Effector memory CD8-positive, alpha-beta T cell (primary cell): ENCODE measurements around the gene PLA1A.
A peak's percentile ranks its signal among the peaks of the same experiment; 100 is the strongest.
"Not testable (repeated sequence)": the region's sequence is repeated elsewhere in the genome, so short reads cannot be mapped to it uniquely, and the experiment has no call there.

Experiments
- ATAC-seq: fragments of 150-1000 bp; cut with Tn5 transposase; replicated peaks from 2 replicates; pipeline ENCODE4 v1.10.0; 2021; ENCODE audit warnings: mild to moderate bottlenecking, moderate library complexity
- DNase-seq, 3 experiments: peaks; one replicate each; pipeline ENCODE4 v3.0.0; 2021
- H3K27ac Mint-ChIP-seq, 2 donors: one replicate each; pipeline ENCODE4 v1.8.0; 2022; ENCODE audit warnings: mild to moderate bottlenecking in 2 of 2, mixed read lengths in 2 of 2, moderate library complexity in 2 of 2
- H3K27me3 Mint-ChIP-seq, 2 donors: one replicate each; pipeline ENCODE4 v1.8.0; 2022; ENCODE audit warnings: mixed read lengths in 2 of 2
- H3K36me3 Mint-ChIP-seq: one replicate; pipeline ENCODE4 v1.8.0; 2022; ENCODE audit warnings: mild to moderate bottlenecking, moderate library complexity, mixed read lengths; ENCODE audit not compliant: insufficient read depth
- H3K4me1 Mint-ChIP-seq, 2 donors: one replicate each; pipeline ENCODE4 v1.8.0; 2022; ENCODE audit warnings: low read depth in 2 of 2, mixed read lengths in 2 of 2
- H3K4me3 Mint-ChIP-seq, 2 donors: one replicate each; pipeline ENCODE4 v1.8.0; 2022; ENCODE audit warnings: mild to moderate bottlenecking in 2 of 2, mixed read lengths in 2 of 2, moderate library complexity in 2 of 2
- H3K9me3 Mint-ChIP-seq, 2 donors: one replicate each; pipeline ENCODE4 v1.8.0; 2022; ENCODE audit warnings: mixed read lengths in 2 of 2

Gene PLA1A

GRCh38 chr3:119560160-119560559 is 37.5 kb upstream of the PLA1A start:
- DNase-seq (no peak), ATAC-seq (no peak)
- no peaks in the 10 kb centered on the region for H3K9me3 Mint-ChIP-seq
- peaks cover 0 to 19% of the 10 kb centered on the region in 2 donors for H3K27me3 Mint-ChIP-seq
- H3K4me1 Mint-ChIP-seq = peaks cover 8 to 18% of the 10 kb centered on the region in 2 donors
- H3K27ac Mint-ChIP-seq = peak overlapping the region in 1 of 2 donors; percentile 71
- peaks cover 4% of the 10 kb centered on the region for H3K36me3 Mint-ChIP-seq
- no peak overlapping the region for H3K4me3 Mint-ChIP-seq

DNA sequence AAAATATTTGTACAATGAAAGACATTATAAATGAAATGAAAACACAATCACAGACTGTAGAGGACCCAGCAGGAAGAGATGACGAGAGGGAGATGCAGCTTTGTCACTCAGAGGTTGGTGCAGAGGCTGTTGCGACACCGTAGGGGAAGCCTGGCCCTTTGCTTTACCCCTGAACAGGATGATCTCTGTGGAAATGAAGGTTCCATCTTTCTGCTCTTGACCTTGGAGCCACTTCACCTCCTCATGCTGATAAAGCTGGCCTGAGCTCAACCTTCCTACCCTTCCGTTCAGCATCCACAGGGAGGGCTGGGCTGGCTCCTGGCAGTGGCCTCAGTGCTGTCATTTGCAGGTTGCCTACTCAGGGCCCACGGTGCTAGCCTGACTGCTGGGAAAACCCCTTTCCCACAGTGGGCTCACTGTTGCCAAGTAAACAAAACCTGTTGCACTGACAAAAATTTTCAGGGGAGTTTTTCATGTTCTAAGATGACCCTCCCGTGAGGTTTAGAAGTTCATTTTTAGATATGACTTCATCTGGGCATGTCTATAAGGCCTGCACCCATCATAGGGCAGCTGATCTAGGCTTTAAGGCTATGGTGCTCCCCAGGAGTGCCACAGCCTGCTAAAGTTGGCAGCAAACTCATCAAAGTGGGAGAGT is 35.3 kb upstream of the PLA1A start:
- Mint-ChIP-seq H3K27me3 (peaks cover 0 to 3% of the 10 kb centered on the region in 2 donors), H3K4me1 (peaks cover 8 to 14% of the 10 kb centered on the region in 2 donors), H3K9me3 (no peaks in the 10 kb centered on the region), H3K27ac (peak overlapping the region; percentile 84 to 91), H3K36me3 (peaks cover 4% of the 10 kb centered on the region), H3K4me3 (peak overlapping the region; percentile 8 to 25)
- ATAC-seq (peak; percentile 81), DNase-seq (peak; percentile 29 to 34 (median 31))

DNA sequence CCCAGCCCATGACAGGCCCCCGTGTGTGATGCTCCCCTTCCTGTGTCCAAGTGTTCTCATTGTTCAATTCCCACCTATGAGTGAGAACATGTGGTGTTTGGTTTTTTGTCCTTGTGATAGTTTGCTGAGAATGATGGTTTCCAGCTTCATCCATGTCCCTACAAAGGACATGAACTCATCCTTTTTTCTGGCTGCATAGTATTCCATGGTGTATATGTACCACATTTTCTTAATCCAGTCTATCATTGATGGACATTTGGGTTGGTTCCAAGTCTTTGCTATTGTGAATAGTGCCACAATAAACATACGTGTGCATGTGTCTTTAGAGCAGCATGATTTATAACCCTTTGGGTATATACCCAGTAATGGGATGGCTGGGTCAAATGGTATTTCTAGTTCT is 34.4 kb upstream of the PLA1A start:
- H3K4me1 Mint-ChIP-seq = peaks cover 8 to 14% of the 10 kb centered on the region in 2 donors
- not testable (repeated sequence) for ATAC-seq, DNase-seq, H3K27me3 Mint-ChIP-seq, H3K36me3 Mint-ChIP-seq, H3K4me3 Mint-ChIP-seq, H3K27ac Mint-ChIP-seq, H3K9me3 Mint-ChIP-seq

GRCh38 chr3:119569156-119569555 is 28.5 kb upstream of the PLA1A start:
- Mint-ChIP-seq H3K9me3 (no peaks in the 10 kb centered on the region), H3K27ac (no peak overlapping the region), H3K36me3 (no peaks in the 10 kb centered on the region), H3K4me1 (no peaks in the 10 kb centered on the region), H3K27me3 (peaks cover 21 to 35% of the 10 kb centered on the region in 2 donors), H3K4me3 (no peak overlapping the region)
- DNase-seq = no peak
- ATAC-seq = no peak

GRCh38 chr3:119570229-119570628 is 27.5 kb upstream of the PLA1A start:
- no peak overlapping the region for H3K27ac Mint-ChIP-seq

GRCh38 chr3:119571230-119571629 is 26.5 kb upstream of the PLA1A start:
- Mint-ChIP-seq H3K9me3 (no peaks in the 10 kb centered on the region), H3K36me3 (no peaks in the 10 kb centered on the region), H3K4me1 (no peaks in the 10 kb centered on the region), H3K27me3 (peaks cover 21 to 35% of the 10 kb centered on the region in 2 donors), H3K27ac (no peak overlapping the region), H3K4me3 (no peak overlapping the region)
- ATAC-seq = no peak
- DNase-seq = no peak

More at GRCh38 chr3:119570229-119570628, 27.5 kb upstream of the PLA1A start:
- ATAC-seq (peak; percentile 8), DNase-seq (no peak)
- Mint-ChIP-seq H3K4me1 (no peaks in the 10 kb centered on the region), H3K4me3 (no peak overlapping the region), H3K9me3 (no peaks in the 10 kb centered on the region), H3K27me3 (peaks cover 21 to 35% of the 10 kb centered on the region in 2 donors), H3K36me3 (no peaks in the 10 kb centered on the region)

- Mint-ChIP-seq H3K27ac (no peak overlapping the region), H3K36me3 (no peaks in the 10 kb centered on the region), H3K4me3 (no peak overlapping the region), H3K9me3 (no peaks in the 10 kb centered on the region), H3K4me1 (no peaks in the 10 kb centered on the region), H3K27me3 (peaks cover 21 to 35% of the 10 kb centered on the region in 2 donors)
- no peak for DNase-seq
- ATAC-seq = no peak
These were observed 26.0 kb upstream of the PLA1A start for GRCh38 chr3:119571688-119572087.

- Mint-ChIP-seq H3K4me1 (peaks cover 10 to 12% of the 10 kb centered on the region in 2 donors), H3K27me3 (peaks cover 0 to 15% of the 10 kb centered on the region in 2 donors), H3K9me3 (no peaks in the 10 kb centered on the region), H3K27ac (no peak overlapping the region), H3K4me3 (no peak overlapping the region), H3K36me3 (peaks cover 4% of the 10 kb centered on the region)
- DNase-seq (no peak), ATAC-seq (no peak)
These were observed 22.2 kb upstream of the PLA1A start for GRCh38 chr3:119575507-119575906.

DNA sequence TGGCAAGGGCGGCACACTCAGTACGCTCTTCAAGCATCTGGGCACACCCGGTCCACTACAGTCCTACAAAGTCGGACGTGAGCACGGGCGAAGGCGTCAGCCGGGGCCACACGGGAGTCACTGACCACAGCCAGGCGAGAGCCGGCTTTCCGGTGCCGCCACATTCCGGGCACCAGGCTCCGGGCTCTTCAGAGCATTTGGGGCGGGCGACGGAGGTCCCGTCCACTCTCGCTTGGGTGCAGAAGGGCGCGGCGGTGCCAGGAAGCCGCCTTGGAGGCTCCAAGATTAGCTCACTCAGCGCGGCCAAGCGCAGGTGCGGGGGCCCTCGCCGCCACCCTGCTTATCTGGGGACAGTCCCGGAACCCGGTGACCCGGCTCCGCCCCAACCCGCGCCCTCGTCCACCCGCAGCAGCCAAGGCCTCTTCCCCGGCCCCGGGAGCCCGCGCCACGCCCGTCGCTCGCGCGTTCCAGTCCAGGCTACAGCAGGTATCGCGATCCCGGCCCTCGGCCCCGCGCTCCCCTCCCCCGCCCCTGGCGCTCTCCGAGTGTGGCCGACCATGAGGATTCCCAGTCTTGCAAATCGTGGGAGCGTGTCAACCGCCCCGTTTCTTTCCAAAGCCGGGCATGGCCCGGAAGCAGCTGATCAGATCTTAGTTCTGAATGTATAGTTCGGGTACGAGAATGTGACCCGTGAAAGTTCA is 18.2 kb upstream of the PLA1A start, which contains the start of gene ADPRH:
Gene ADPRH (plus strand): TSS at position 127 of the 701 bp plus-strand sequence. CDS start 2,678 bp downstream, outside the sequence.
- peak; percentile 78 for ATAC-seq
- H3K9me3 Mint-ChIP-seq = no peaks in the 10 kb centered on the region
- peak within 1 kb of the TSS; percentile 94 for H3K27ac Mint-ChIP-seq
- H3K27me3 Mint-ChIP-seq = no peaks in the 10 kb centered on the region
- H3K36me3 Mint-ChIP-seq = peaks cover 9% of the 10 kb centered on the region
- H3K4me3 Mint-ChIP-seq = peak within 1 kb of the TSS; percentile 88 to 95
- peaks cover 14 to 15% of the 10 kb centered on the region in 2 donors for H3K4me1 Mint-ChIP-seq
- peak; percentile 28 to 39 (median 33) for DNase-seq

- Mint-ChIP-seq H3K27ac (peak overlapping the region; percentile 94), H3K9me3 (no peaks in the 10 kb centered on the region), H3K4me3 (peak overlapping the region; percentile 88 to 95), H3K36me3 (peaks cover 9% of the 10 kb centered on the region), H3K27me3 (no peaks in the 10 kb centered on the region), H3K4me1 (peaks cover 14 to 15% of the 10 kb centered on the region in 2 donors)
- DNase-seq (peak in 2 of 3 experiments; percentile 4 to 17), ATAC-seq (peak; percentile 69)
These were observed 17.5 kb upstream of the PLA1A start for GRCh38 chr3:119580067-119580760.

GRCh38 chr3:119582178-119582577 is 15.5 kb upstream of the PLA1A start:
- H3K4me3 Mint-ChIP-seq = no peak overlapping the region
- H3K27ac Mint-ChIP-seq = no peak overlapping the region
- peaks cover 9% of the 10 kb centered on the region for H3K36me3 Mint-ChIP-seq
- peaks cover 14 to 15% of the 10 kb centered on the region in 2 donors for H3K4me1 Mint-ChIP-seq
- DNase-seq (no peak), ATAC-seq (no peak)
- no peaks in the 10 kb centered on the region for H3K9me3 Mint-ChIP-seq
- no peaks in the 10 kb centered on the region for H3K27me3 Mint-ChIP-seq

DNA sequence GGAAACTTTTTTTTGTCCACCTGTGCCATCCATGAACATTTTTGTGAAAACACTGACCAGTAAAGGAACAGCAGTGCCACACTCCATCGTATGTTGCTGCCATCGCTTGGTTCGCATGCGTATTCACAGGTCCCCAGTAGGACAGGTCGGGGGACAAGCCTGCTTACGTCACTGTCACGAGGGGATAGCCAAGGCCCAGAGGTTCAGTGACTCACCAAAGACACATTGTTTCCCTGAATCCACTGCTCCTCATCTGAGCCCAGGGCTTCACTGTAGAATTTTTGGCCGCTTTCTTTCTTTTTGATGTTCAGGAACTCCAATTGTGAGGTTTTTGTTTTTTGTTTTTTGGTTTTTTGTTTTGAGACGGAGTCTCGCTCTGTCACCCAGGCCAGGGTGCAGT is 12.5 kb upstream of the PLA1A start:
- Mint-ChIP-seq H3K27ac (no peak overlapping the region), H3K9me3 (no peaks in the 10 kb centered on the region), H3K36me3 (peaks cover 8% of the 10 kb centered on the region), H3K4me3 (no peak overlapping the region), H3K4me1 (peaks cover 5 to 7% of the 10 kb centered on the region in 2 donors), H3K27me3 (peaks cover 0 to 12% of the 10 kb centered on the region in 2 donors)
- DNase-seq (no peak), ATAC-seq (no peak)

DNA sequence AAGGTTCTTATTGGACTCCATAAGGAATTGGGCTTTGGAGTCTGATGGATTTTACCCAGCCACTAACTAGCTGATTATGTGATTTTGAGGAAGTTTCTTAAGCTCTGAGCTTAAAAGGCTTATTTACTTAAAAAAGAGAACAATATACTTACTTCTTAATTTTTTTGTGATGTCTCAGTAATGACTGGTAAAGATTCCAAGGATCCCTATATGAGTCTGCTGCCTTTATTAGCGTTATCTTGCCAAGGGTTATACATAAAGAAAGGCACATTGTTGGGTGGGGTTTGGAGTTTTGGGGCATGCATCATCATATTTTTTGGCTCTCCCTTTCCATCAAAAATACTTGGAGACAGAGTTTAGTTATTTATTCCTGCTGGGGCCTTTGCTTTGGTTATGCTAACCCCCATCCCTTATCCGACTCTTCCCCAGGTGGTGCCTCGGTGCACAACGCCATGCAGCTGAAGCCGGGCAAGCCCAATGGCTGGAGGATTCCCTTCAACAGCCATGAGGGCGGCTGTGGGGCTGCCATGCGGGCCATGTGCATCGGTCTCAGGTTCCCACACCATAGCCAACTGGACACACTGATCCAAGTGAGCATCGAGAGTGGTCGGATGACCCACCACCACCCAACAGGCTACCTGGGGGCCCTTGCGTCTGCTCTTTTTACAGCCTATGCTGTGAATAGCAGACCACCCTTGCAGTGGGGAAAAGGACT is 11.7 kb upstream of the PLA1A start:
- Mint-ChIP-seq H3K4me1 (peaks cover 0 to 3% of the 10 kb centered on the region in 2 donors), H3K27me3 (peaks cover 0 to 16% of the 10 kb centered on the region in 2 donors), H3K9me3 (no peaks in the 10 kb centered on the region), H3K4me3 (no peak overlapping the region), H3K36me3 (peaks cover 3% of the 10 kb centered on the region), H3K27ac (peak overlapping the region in 1 of 2 donors; percentile 29)
- ATAC-seq (no peak), DNase-seq (no peak)
